CD4-positive, alpha-beta T cell treated with Interleukin-6 at 100 ng/mL for 8 hours (primary cell): ENCODE results near the gene MX2.
"Not testable (repeated sequence)": the region's sequence is repeated elsewhere in the genome, so short reads cannot be mapped to it uniquely, and the experiment has no call there.

ENCODE experiments used
- DNase-seq: peaks from one replicate; pipeline ENCODE4 v3.0.0-alpha.2; 2020; ENCODE audit warnings: mixed read lengths, low spot score

Gene MX2

GRCh38 chr21:41387042-41387819, 25.4 kb downstream of the MX2 start:
- no peak for DNase-seq

- DNase-seq = no peak
These were observed 26.0 kb downstream of the MX2 start for GRCh38 chr21:41387824-41388223.

GRCh38 chr21:41388259-41388658, 26.4 kb downstream of the MX2 start:
- no peak for DNase-seq

- DNase-seq = no peak
These were observed 28.3 kb downstream of the MX2 start for GRCh38 chr21:41390043-41390639.

GRCh38 chr21:41393876-41394465, 32.1 kb downstream of the MX2 start:
- no peak for DNase-seq

- DNase-seq = no peak
These were observed 34.8 kb downstream of the MX2 start for GRCh38 chr21:41396558-41397075.

- DNase-seq = no peak
These were observed 35.7 kb downstream of the MX2 start for GRCh38 chr21:41397471-41397891.

GRCh38 chr21:41398251-41398650, 36.4 kb downstream of the MX2 start:
- DNase-seq = no peak

- DNase-seq = no peak
These were observed 37.0 kb downstream of the MX2 start for GRCh38 chr21:41398831-41399230.

GRCh38 chr21:41399246-41399800, 37.5 kb downstream of the MX2 start:
- no peak for DNase-seq

- DNase-seq = no peak
These were observed 40.4 kb downstream of the MX2 start for GRCh38 chr21:41402231-41402630.

GRCh38 chr21:41402796-41403195, 41.0 kb downstream of the MX2 start:
- no peak for DNase-seq

- DNase-seq = no peak
These were observed 41.5 kb downstream of the MX2 start for GRCh38 chr21:41403331-41403730.

- no peak for DNase-seq
These were observed 42.1 kb downstream of the MX2 start for GRCh38 chr21:41403966-41404365.

- no peak for DNase-seq
These were observed 43.5 kb downstream of the MX2 start for GRCh38 chr21:41405321-41405720.

- no peak for DNase-seq
These were observed 44.5 kb downstream of the MX2 start for GRCh38 chr21:41406340-41406739.

GRCh38 chr21:41407541-41408460, 46.0 kb downstream of the MX2 start:
- DNase-seq = no peak

GRCh38 chr21:41410361-41410760, 48.5 kb downstream of the MX2 start:
- no peak for DNase-seq

GRCh38 chr21:41410767-41411448, 49.1 kb downstream of the MX2 start:
- no peak for DNase-seq

GRCh38 chr21:41411449-41412089, 49.7 kb downstream of the MX2 start:
- no peak for DNase-seq

GRCh38 chr21:41417505-41417904, 55.7 kb downstream of the MX2 start:
- DNase-seq = not testable (repeated sequence)
